ENCODE measurements around the gene DAAM2. TPM values are rescaled to one million over a fixed set of nuclear protein-coding genes. Genes with fewer than 3 reads are reported as not detected.

Gene DAAM2
- total RNA-seq, 3 donors from 2014 or later, result 16.2 to 59.5 (median 41.3) TPM

- DNase-seq (ENCODE audit: low spot score in 2 of 2), result no peak
- no peak for TF ChIP-seq POLR2AphosphoS5 (IDR thresholded peaks at IDR 0.05)
- no peak for TF ChIP-seq CTCF (IDR thresholded peaks at IDR 0.05)
- no peak for TF ChIP-seq POLR2A (IDR thresholded peaks at IDR 0.05)
- H3K36me3 ChIP-seq, result no peaks in the 10 kb centered on the region
- H3K27ac ChIP-seq, result no peak overlapping the region
- intact Hi-C loops (cut with DNase I; ENCODE audit: low total_unique reads), result loop anchor here (1.0 kb wide), 1 partner anchor 37 kb away; no protein-coding TSS in a partner anchor
- H3K27me3 ChIP-seq, result no peaks in the 10 kb centered on the region
- no peaks in the 10 kb centered on the region for H3K9me3 ChIP-seq
- H3K4me1 ChIP-seq, result no peaks in the 10 kb centered on the region
- H3K4me3 ChIP-seq, result no peak overlapping the region
Observed at GRCh38 chr6:39867592-39867991, 75.4 kb downstream of the DAAM2 start.

- no peaks in the 10 kb centered on the region for H3K36me3 ChIP-seq
- H3K9me3 ChIP-seq, result no peaks in the 10 kb centered on the region
- no peak for DNase-seq (ENCODE audit: low spot score in 2 of 2)
- H3K27ac ChIP-seq, result no peak overlapping the region
- H3K27me3 ChIP-seq, result no peaks in the 10 kb centered on the region
- no peaks in the 10 kb centered on the region for H3K4me1 ChIP-seq
- intact Hi-C loops (cut with DNase I; ENCODE audit: low total_unique reads), result no loop called here
- TF ChIP-seq POLR2A (IDR thresholded peaks at IDR 0.05) (no peak), POLR2AphosphoS5 (IDR thresholded peaks at IDR 0.05) (no peak), CTCF (IDR thresholded peaks at IDR 0.05) (no peak)
- no peak overlapping the region for H3K4me3 ChIP-seq
Observed at GRCh38 chr6:39870950-39871349, 78.8 kb downstream of the DAAM2 start.

- intact Hi-C loops (cut with DNase I; ENCODE audit: low total_unique reads), result no loop called here
- H3K4me1 ChIP-seq, result no peaks in the 10 kb centered on the region
Observed at GRCh38 chr6:39873439-39873838, 81.3 kb downstream of the DAAM2 start.

GRCh38 chr6:39876111-39876510 is 83.9 kb downstream of the DAAM2 start:
- Histone ChIP-seq H3K36me3 (no peaks in the 10 kb centered on the region), H3K27ac (no peak overlapping the region), H3K9me3 (no peaks in the 10 kb centered on the region), H3K4me1 (no peaks in the 10 kb centered on the region), H3K27me3 (no peaks in the 10 kb centered on the region), H3K4me3 (no peak overlapping the region)
- intact Hi-C loops (cut with DNase I; ENCODE audit: low total_unique reads), result no loop called here
- TF ChIP-seq CTCF (IDR thresholded peaks at IDR 0.05) (no peak), POLR2A (IDR thresholded peaks at IDR 0.05) (no peak), POLR2AphosphoS5 (IDR thresholded peaks at IDR 0.05) (no peak)
- DNase-seq (ENCODE audit: low spot score in 2 of 2), result no peak

More at GRCh38 chr6:39873439-39873838, 81.3 kb downstream of the DAAM2 start:
- no peaks in the 10 kb centered on the region for H3K27me3 ChIP-seq
- H3K4me3 ChIP-seq, result no peak overlapping the region
- H3K9me3 ChIP-seq, result no peaks in the 10 kb centered on the region
- no peak overlapping the region for H3K27ac ChIP-seq
- DNase-seq (ENCODE audit: low spot score in 2 of 2), result no peak
- no peak for TF ChIP-seq POLR2A (IDR thresholded peaks at IDR 0.05)
- TF ChIP-seq CTCF (IDR thresholded peaks at IDR 0.05), result no peak
- TF ChIP-seq POLR2AphosphoS5 (IDR thresholded peaks at IDR 0.05), result no peak
- H3K36me3 ChIP-seq, result no peaks in the 10 kb centered on the region

- no peaks in the 10 kb centered on the region for H3K27me3 ChIP-seq
- no peak overlapping the region for H3K4me3 ChIP-seq
- H3K36me3 ChIP-seq, result no peaks in the 10 kb centered on the region
- no peak overlapping the region for H3K27ac ChIP-seq
- DNase-seq (ENCODE audit: low spot score in 2 of 2), result no peak
- no peak for TF ChIP-seq POLR2A (IDR thresholded peaks at IDR 0.05)
- no peak for TF ChIP-seq POLR2AphosphoS5 (IDR thresholded peaks at IDR 0.05)
- TF ChIP-seq CTCF (IDR thresholded peaks at IDR 0.05), result no peak
- intact Hi-C loops (cut with DNase I; ENCODE audit: low total_unique reads), result no loop called here
- no peaks in the 10 kb centered on the region for H3K4me1 ChIP-seq
- no peaks in the 10 kb centered on the region for H3K9me3 ChIP-seq
Observed at GRCh38 chr6:39876826-39877225, 84.7 kb downstream of the DAAM2 start.

Measured in breast epithelium (tissue), 4 donors.